Amniotic epithelial cell (primary cell): ENCODE measurements around the gene RNF144A.

Experiments used
- DNase-seq: peaks from one replicate; pipeline ENCODE4 v3.0.0-alpha.2; 2010; ENCODE audit warnings: low read depth

RNF144A gene

GRCh38 chr2:7022492-7023385, 105.5 kb downstream of the RNF144A start:
- DNase-seq = peak; percentile 77

- DNase-seq = peak; percentile 97
Measured at GRCh38 chr2:7023542-7023941, 106.3 kb downstream of the RNF144A start.

- no peak for DNase-seq
Measured at GRCh38 chr2:7024261-7024660, 107.0 kb downstream of the RNF144A start.

- DNase-seq = no peak
Measured at GRCh38 chr2:7025082-7025481, 107.9 kb downstream of the RNF144A start.

GRCh38 chr2:7026742-7027141, 109.5 kb downstream of the RNF144A start:
- peak; percentile 54 for DNase-seq

GRCh38 chr2:7027411-7027810, 110.2 kb downstream of the RNF144A start:
- DNase-seq = no peak

- no peak for DNase-seq
Measured at GRCh38 chr2:7027956-7028655, 110.9 kb downstream of the RNF144A start.

GRCh38 chr2:7028846-7029245, 111.6 kb downstream of the RNF144A start:
- DNase-seq = no peak

- no peak for DNase-seq
Measured at GRCh38 chr2:7029291-7030059, 112.3 kb downstream of the RNF144A start.

- DNase-seq = no peak
Measured at GRCh38 chr2:7030810-7031209, 113.6 kb downstream of the RNF144A start.

GRCh38 chr2:7031547-7032245, 114.5 kb downstream of the RNF144A start:
- peak; percentile 76 for DNase-seq

- DNase-seq = no peak
Measured at GRCh38 chr2:7032371-7032770, 115.2 kb downstream of the RNF144A start.

- DNase-seq = no peak
Measured at GRCh38 chr2:7033136-7033960, 116.1 kb downstream of the RNF144A start.

GRCh38 chr2:7034303-7034702, 117.1 kb downstream of the RNF144A start:
- DNase-seq = peak; percentile 22

- no peak for DNase-seq
Measured at GRCh38 chr2:7035884-7036283, 118.7 kb downstream of the RNF144A start.

GRCh38 chr2:7037340-7038333, 120.4 kb downstream of the RNF144A start:
- DNase-seq = peak; percentile 71

GRCh38 chr2:7040547-7040946, 123.3 kb downstream of the RNF144A start:
- no peak for DNase-seq

GRCh38 chr2:7041421-7041820, 124.2 kb downstream of the RNF144A start:
- DNase-seq = no peak

GRCh38 chr2:7043690-7044089, 126.5 kb downstream of the RNF144A start:
- peak; percentile 24 for DNase-seq
